Suprapubic skin (tissue), 4 donors: ENCODE data around the gene SOWAHA.

Experiments
- EP300 ChIP-seq: sonication (generic); formaldehyde crosslinking; IDR thresholded peaks from one replicate; pipeline ENCODE4 v1.6.1; 2017; ENCODE audit warnings: antibody characterized with exemption
- POLR2AphosphoS5 ChIP-seq, 3 donors: sonication (generic); formaldehyde crosslinking; IDR thresholded peaks; one replicate each; pipeline ENCODE4 v1.6.1; 2017; ENCODE audit warnings: antibody characterized with exemption in 3 of 3
- TF ChIP-seq, protein P1 (sequence below), 2 donors: fragments of 200-600 bp in 1 of 2; fragments of 450-650 bp in 1 of 2; sonication (generic) in 1 of 2; IDR thresholded peaks; one replicate each; pipeline ENCODE4 v1.5.1; 2016 to 2019; ENCODE audit warnings: antibody characterized with exemption in 2 of 2, mild to moderate bottlenecking in 1 of 2, moderate library complexity in 1 of 2

DNA sequence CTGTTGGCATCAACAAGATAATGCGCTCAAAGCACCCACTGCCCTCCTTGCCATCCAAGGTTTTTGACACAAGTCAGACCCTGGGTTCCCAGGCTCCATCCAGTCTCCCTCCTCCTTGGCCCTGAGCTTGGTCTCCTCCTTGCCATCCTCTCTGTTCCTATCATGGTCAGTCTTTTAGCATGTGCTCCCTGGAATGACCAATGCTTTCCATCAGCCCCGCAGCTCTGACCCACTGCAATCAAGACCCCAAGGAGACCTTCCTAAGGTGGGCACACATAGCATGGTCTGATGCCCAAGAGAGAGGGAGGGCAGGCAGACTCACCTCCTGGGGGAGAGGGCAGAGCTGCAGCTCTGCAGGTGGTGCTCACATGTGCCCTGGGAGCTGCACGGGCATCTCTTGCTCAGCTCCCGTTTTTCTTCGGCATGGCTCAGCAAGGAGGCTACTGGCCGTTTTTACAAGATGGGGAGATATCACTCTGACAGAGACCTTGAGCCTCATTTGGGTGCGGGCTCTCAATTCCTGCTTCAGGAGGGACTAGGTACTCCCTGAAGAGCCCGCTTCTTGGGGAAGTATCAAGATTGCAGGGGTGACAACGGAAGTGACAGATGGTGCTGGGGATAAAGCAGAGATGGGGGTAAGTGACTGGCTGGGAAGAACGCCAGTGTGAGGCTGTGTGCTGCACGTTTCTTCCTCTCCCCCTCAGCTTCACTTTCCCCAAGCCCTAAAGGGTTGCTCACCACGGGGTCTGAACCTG lies 39.3 kb upstream of the SOWAHA start:
- TF ChIP-seq, protein P1, sequence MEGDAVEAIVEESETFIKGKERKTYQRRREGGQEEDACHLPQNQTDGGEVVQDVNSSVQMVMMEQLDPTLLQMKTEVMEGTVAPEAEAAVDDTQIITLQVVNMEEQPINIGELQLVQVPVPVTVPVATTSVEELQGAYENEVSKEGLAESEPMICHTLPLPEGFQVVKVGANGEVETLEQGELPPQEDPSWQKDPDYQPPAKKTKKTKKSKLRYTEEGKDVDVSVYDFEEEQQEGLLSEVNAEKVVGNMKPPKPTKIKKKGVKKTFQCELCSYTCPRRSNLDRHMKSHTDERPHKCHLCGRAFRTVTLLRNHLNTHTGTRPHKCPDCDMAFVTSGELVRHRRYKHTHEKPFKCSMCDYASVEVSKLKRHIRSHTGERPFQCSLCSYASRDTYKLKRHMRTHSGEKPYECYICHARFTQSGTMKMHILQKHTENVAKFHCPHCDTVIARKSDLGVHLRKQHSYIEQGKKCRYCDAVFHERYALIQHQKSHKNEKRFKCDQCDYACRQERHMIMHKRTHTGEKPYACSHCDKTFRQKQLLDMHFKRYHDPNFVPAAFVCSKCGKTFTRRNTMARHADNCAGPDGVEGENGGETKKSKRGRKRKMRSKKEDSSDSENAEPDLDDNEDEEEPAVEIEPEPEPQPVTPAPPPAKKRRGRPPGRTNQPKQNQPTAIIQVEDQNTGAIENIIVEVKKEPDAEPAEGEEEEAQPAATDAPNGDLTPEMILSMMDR (IDR thresholded peaks at IDR 0.05), result no peak
- TF ChIP-seq POLR2AphosphoS5 (IDR thresholded peaks at IDR 0.05) (no peak), EP300 (no peak)
